K562 (cell line): ENCODE results near the gene PIH1D1. TPM values are rescaled to one million over a fixed set of nuclear protein-coding genes. Genes with fewer than 3 reads are reported as not detected.

ENCODE experiments used
- ATAC-seq: fragments of 200-7000 bp; cut with Tn5 transposase; 3 replicates; pipeline ENCODE4 v1.9.1; 2020; ENCODE audit warnings: moderate library complexity
- BruUV-seq: library from RNA; stranded (reverse); fragments of 400-500 nt; replicated peaks from 2 replicates; lab custom pipeline; 2021; lab: Mats Ljungman, UMichigan
- CTCF ChIA-PET: fragments of 300-600 bp; formaldehyde crosslinking; extraction: SDS; loops from one replicate; lab custom pipeline; 2021; ENCODE audit warnings: low intra/inter-chr PET ratio; lab: Yijun Ruan, JAX
- POLR2A ChIA-PET: fragments of 300-600, 350-650 bp; sonication (Branson Sonifier 250); formaldehyde crosslinking; extraction: SDS; loops from one replicate; lab custom pipeline; 2021; ENCODE audit warnings: antibody characterized with exemption, inconsistent platforms; lab: Yijun Ruan, JAX
- DNase-seq, 4 experiments: peaks; one replicate each; pipeline versions ENCODE4 v3.0.0 to v3.0.0-alpha.2; 2011 to 2018; ENCODE audit warnings: low spot score in 3 of 4, mixed read lengths in 3 of 4; ENCODE audit errors: extremely low read depth in 1 of 4
- FAIRE-seq: peaks from 2 replicates; lab custom pipeline; 2011; peaks lifted over from hg19 to GRCh38; lab: Jason Lieb, UNC
- H2AFZ ChIP-seq: 2 replicates; pipeline ENCODE4 v1.6.0; 2011; ENCODE audit warnings: low read depth, low read length, control low read depth, inconsistent platforms
- H3K27ac ChIP-seq: fragments of 200-600 bp; 3 replicates; pipeline ENCODE4 v1.8.0; 2011; ENCODE audit warnings: low read depth, mild to moderate bottlenecking, control low read depth, inconsistent platforms, low read length, moderate library complexity, mixed read lengths; ENCODE audit errors: extremely low read depth
- H3K27me3 ChIP-seq, 2 experiments: fragments of 300-600 bp in 1 of 2; 2 replicates in 1 of 2; 3 replicates in 1 of 2; pipeline versions ENCODE4 v1.6.0 to v1.8.0; 2011; ENCODE audit warnings: inconsistent platforms in 2 of 2, low read length in 2 of 2, mild to moderate bottlenecking in 1 of 2, mixed read lengths in 1 of 2, moderate library complexity in 1 of 2; ENCODE audit not compliant: control insufficient read depth in 2 of 2, insufficient read depth in 2 of 2
- H3K36me3 ChIP-seq: fragments of 300-600 bp; 3 replicates; pipeline ENCODE4 v1.8.0; 2011; ENCODE audit warnings: mild to moderate bottlenecking, low read length, inconsistent platforms; ENCODE audit not compliant: control insufficient read depth, insufficient read depth
- H3K4me1 ChIP-seq, 2 experiments: fragments of 200-600 bp in 1 of 2; replicated peaks in 1 of 2; 2 replicates in 1 of 2; 3 replicates in 1 of 2; pipeline versions ENCODE4 v1.5.1 to v1.8.0; 2011; ENCODE audit warnings: inconsistent platforms in 2 of 2, low read length in 2 of 2, mild to moderate bottlenecking in 1 of 2, mixed read lengths in 1 of 2, moderate library complexity in 1 of 2; ENCODE audit not compliant: control insufficient read depth in 2 of 2, insufficient read depth in 2 of 2
- H3K4me2 ChIP-seq: 2 replicates; pipeline ENCODE4 v1.6.1; 2011; ENCODE audit warnings: low read length, control low read depth, inconsistent platforms, mixed read lengths; ENCODE audit not compliant: insufficient read depth
- H3K4me3 ChIP-seq: fragments of 200-600 bp; sonication (generic), shearing (Covaris generic); 2 replicates; pipeline ENCODE4 v1.5.1; 2016; ENCODE audit warnings: control low read depth, inconsistent platforms
- H3K79me2 ChIP-seq: fragments of 200-600 bp; 3 replicates; pipeline ENCODE4 v1.8.0; 2011; ENCODE audit warnings: low read length, inconsistent platforms; ENCODE audit not compliant: control insufficient read depth, insufficient read depth
- H3K9ac ChIP-seq, 2 experiments: 2 replicates each; pipeline versions ENCODE4 v1.6.0 to v1.6.1; 2011; ENCODE audit warnings: low read depth in 2 of 2, low read length in 2 of 2, control low read depth in 1 of 2, inconsistent platforms in 1 of 2, mild to moderate bottlenecking in 1 of 2, mixed read lengths in 1 of 2; ENCODE audit not compliant: insufficient read depth in 1 of 2
- H3K9me1 ChIP-seq: one replicate; pipeline ENCODE4 v1.6.0; 2011; ENCODE audit warnings: inconsistent platforms, mild to moderate bottlenecking, low read length, moderate library complexity; ENCODE audit not compliant: control insufficient read depth, insufficient read depth
- H3K9me3 ChIP-seq: replicated peaks from 2 replicates; pipeline ENCODE4 v1.5.1; 2011; ENCODE audit warnings: low read depth, low read length, inconsistent platforms; ENCODE audit not compliant: control insufficient read depth, insufficient read depth
- H4K20me1 ChIP-seq: replicated peaks from 2 replicates; pipeline ENCODE4 v1.6.1; 2011; ENCODE audit warnings: low read length, inconsistent platforms, mixed read lengths; ENCODE audit not compliant: control insufficient read depth, insufficient read depth
- HMGN3 ChIP-seq: IDR thresholded peaks from 2 replicates; pipeline ENCODE4 v1.6.1; 2011; ENCODE audit warnings: borderline replicate concordance, low read depth, mild to moderate bottlenecking, mixed read lengths, low read length; ENCODE audit not compliant: insufficient read length; ENCODE audit errors: extremely low read depth
- ZBTB40 ChIP-seq, 2 experiments: fragments of 450-650 bp in 1 of 2; sonication (generic) in 1 of 2; formaldehyde crosslinking in 1 of 2; IDR thresholded peaks; 2 replicates each; pipeline versions ENCODE4 v1.7.1 to v1.9.0; 2016 to 2022; ENCODE audit warnings: inconsistent platforms in 1 of 2, mild to moderate bottlenecking in 1 of 2, missing genetic modification reagents in 1 of 2
- ZNF165 ChIP-seq: fragments of 250-450 bp; sonication (Bioruptor Pico); IDR thresholded peaks from 2 replicates; pipeline ENCODE4 v1.4.0; 2020; ENCODE audit warnings: borderline replicate concordance
- ZNF512 ChIP-seq: IDR thresholded peaks from 2 replicates; pipeline ENCODE4 v1.6.1; 2016; ENCODE audit warnings: missing genetic modification characterization, missing compliant biosample characterization
- WGBS: fragments of 100-300 bp; shearing (Covaris generic); methylation state at CpG from one replicate; pipeline ENCODE4 v1.1.6; 2016; ENCODE audit warnings: low coverage, mixed read lengths; ENCODE audit not compliant: insufficient coverage; ENCODE audit errors: missing lambda C conversion rate; 5-methylcytosine and 5-hydroxymethylcytosine counted together
- in situ Hi-C: fragments of 300-500 bp; cut with MboI; formaldehyde crosslinking; loops from 4 replicates; pipeline ENCODE4 v1.15.0; 2018; ENCODE audit warnings: inconsistent platforms, mixed read lengths
- intact Hi-C: fragments of 100-400 bp; cut with micrococcal nuclease; formaldehyde crosslinking; loops from 2 replicates; pipeline ENCODE4 v1.14.2; 2022
- polyA plus RNA-seq, 8 experiments: library from polyadenylated mRNA; depleted of rRNA in 4 of 8; stranded (reverse) in 5 of 8; unstranded in 3 of 8; fragments of >200 nt; fragmentation: Nextera tagmentation in 2 of 8; fragmentation: Illumina TruSeq in 1 of 8; extraction: Ambion mirVana in 2 of 8; extraction: Trizol in 1 of 8; gene quantifications; 2 replicates each; pipeline versions ENCODE4 v1.2.1 to v1.2.3, GENCODE V29; 2011 to 2014; ENCODE audit warnings: inconsistent platforms in 1 of 8, missing spikeins in 1 of 8
- total RNA-seq, 7 experiments: library from RNA; depleted of rRNA in 6 of 7; stranded (reverse); fragments of >200 nt in 6 of 7; fragmentation: Illumina TruSeq in 2 of 7; extraction: Trizol in 2 of 7; gene quantifications; 2 replicates each; pipeline versions ENCODE4 v1.2.1 to v1.2.3, GENCODE V29; 2011 to 2021; ENCODE audit warnings: low replicate concordance in 1 of 7

PIH1D1 gene
- total and polyA plus RNA-seq, 9 of the 15 experiments (the other 6 are each of a cell fraction or from before 2014, with no cell fraction given), result 26.5 to 224 (median 137) TPM

- H3K4me1 ChIP-seq, result peaks cover 26 to 44% of the 10 kb centered on the region in 2 experiments; a peak in 4 of 5 replicates
- no peaks in the 10 kb centered on the region for H3K79me2 ChIP-seq
- H4K20me1 ChIP-seq, result no peaks in the 10 kb centered on the region
- H3K4me2 ChIP-seq, result peak overlapping the region; percentile 87
- ATAC-seq (no peak), FAIRE-seq (peak; percentile 46), DNase-seq (no peak)
- BruUV-seq, result no TSS peak
- peaks cover 7 to 19% of the 10 kb centered on the region in 2 experiments; a peak in 4 of 5 replicates for H3K27me3 ChIP-seq
- H3K9ac ChIP-seq, result peak overlapping the region in 1 of 2 experiments; percentile 89; a peak in 1 of 4 replicates
- WGBS, result 29% methylated on average over 13 of the region's 14 CpGs
- H3K9me3 ChIP-seq, result no peaks in the 10 kb centered on the region
- intact Hi-C loops (loop anchor here (2.0 to 10.0 kb wide), 3 partner anchors 19 to 290 kb away; partner anchors contain the start of gene PTH2), in situ Hi-C loops (no loop called here)
- peaks cover 8% of the 10 kb centered on the region; the same call in 1 of the 3 replicates for H3K36me3 ChIP-seq
- ChIA-PET POLR2A (interaction anchor here (0.6 to 3.7 kb wide), 3 partner anchors 11 to 47 kb away, joined by 3 to 14 read pairs (median 6); no protein-coding TSS in a partner anchor), CTCF (interaction anchor here (0.6 to 0.7 kb wide), 3 partner anchors 216 to 238 kb away, joined by 3 to 4 read pairs (median 3); no protein-coding TSS in a partner anchor)
- no peak overlapping the region for H2AFZ ChIP-seq
- H3K9me1 ChIP-seq, result no peaks in the 10 kb centered on the region
- TF ChIP-seq HMGN3, result no peak
- 0 out of 2 replicates have a peak, but pooled peaks have one; percentile 8 for TF ChIP-seq ZBTB40 (IDR thresholded peaks at IDR 0.05)
- no peak for TF ChIP-seq ZBTB40 (CRISPR knock-in tag; IDR thresholded peaks at IDR 0.05)
- no peak for TF ChIP-seq ZNF165 (CRISPR knock-in tag)
- peak; percentile 42; the same call in 1 of the 2 replicates for TF ChIP-seq ZNF512 (tag)
- H3K4me3 ChIP-seq, result peak overlapping the region; percentile 84
- no peak overlapping the region for H3K27ac ChIP-seq
Observed at GRCh38 chr19:49441960-49442350, 9.7 kb downstream of the PIH1D1 start.
